HepG2 (cell line): Measurements from ENCODE around the gene IL2RA. TPM values are rescaled to one million over a fixed set of nuclear protein-coding genes. Genes with fewer than 3 reads are reported as not detected.

Experiments used
- ATAC-seq: fragments of 200-7000 bp; cut with Tn5 transposase; 3 replicates; pipeline ENCODE4 v1.9.1; 2020; ENCODE audit warnings: mild to moderate bottlenecking, moderate library complexity
- BruUV-seq: library from RNA; stranded (reverse); fragments of 400-500 nt; replicated peaks from 2 replicates; lab custom pipeline; 2021; lab: Mats Ljungman, UMichigan
- CTCF ChIA-PET: fragments of 300-600 bp; formaldehyde crosslinking; extraction: SDS; loops from one replicate; lab custom pipeline; 2021; ENCODE audit warnings: low total read pairs, inconsistent platforms, low intra/inter-chr PET ratio; lab: Yijun Ruan, JAX
- POLR2A ChIA-PET: fragments of 350-600 bp; sonication (Branson Sonifier 250); formaldehyde crosslinking; loops from one replicate; lab custom pipeline; 2020; ENCODE audit warnings: antibody characterized with exemption, inconsistent platforms; lab: Yijun Ruan, JAX
- DNase-seq: peaks from one replicate; pipeline ENCODE4 v3.0.0-alpha.2; 2015; ENCODE audit warnings: low spot score
- FAIRE-seq: peaks from 3 replicates; lab custom pipeline; 2011; peaks lifted over from hg19 to GRCh38; lab: Jason Lieb, UNC
- H2AFZ ChIP-seq: one replicate; pipeline ENCODE4 v1.6.1; 2011; ENCODE audit warnings: low read length, inconsistent platforms
- H3K27ac ChIP-seq: fragments of 300-600 bp; 3 replicates; pipeline ENCODE4 v1.8.0; 2011; ENCODE audit warnings: mixed run types, mild to moderate bottlenecking, mixed read lengths, low read length, inconsistent platforms; ENCODE audit not compliant: insufficient read depth; ENCODE audit errors: extremely low read length
- H3K27me3 ChIP-seq, 2 experiments: fragments of 200-600 bp in 1 of 2; 2 replicates in 1 of 2; 3 replicates in 1 of 2; pipeline versions ENCODE4 v1.6.0 to v1.8.0; 2011; ENCODE audit warnings: low read length in 2 of 2, mild to moderate bottlenecking in 2 of 2, moderate library complexity in 2 of 2, inconsistent platforms in 1 of 2; ENCODE audit not compliant: insufficient read depth in 2 of 2, control insufficient read depth in 1 of 2
- H3K36me3 ChIP-seq, 2 experiments: fragments of 200-600 bp in 1 of 2; replicated peaks in 1 of 2; 2 replicates in 1 of 2; 3 replicates in 1 of 2; pipeline versions ENCODE4 v1.5.1 to v1.8.0; 2011; ENCODE audit warnings: low read length in 2 of 2, inconsistent platforms in 1 of 2; ENCODE audit not compliant: insufficient read depth in 2 of 2, control insufficient read depth in 1 of 2
- H3K4me1 ChIP-seq: 2 replicates; pipeline ENCODE4 v1.5.1; 2012; ENCODE audit warnings: low read length, inconsistent platforms; ENCODE audit not compliant: insufficient read depth
- H3K4me2 ChIP-seq: 2 replicates; pipeline ENCODE4 v1.6.0; 2011; ENCODE audit warnings: low read depth, low read length, inconsistent platforms
- H3K4me3 ChIP-seq, 3 experiments: fragments of 200-600 bp in 1 of 3; sonication (generic), shearing (Covaris generic) in 1 of 3; replicated peaks in 1 of 3; 2 replicates each; pipeline ENCODE4 v1.5.1; 2011 to 2016; ENCODE audit warnings: low read length in 3 of 3, inconsistent platforms in 2 of 3, low read depth in 2 of 3, mild to moderate bottlenecking in 2 of 3, control low read depth in 1 of 3, mixed read lengths in 1 of 3; ENCODE audit not compliant: insufficient read depth in 1 of 3
- H3K79me2 ChIP-seq: one replicate; pipeline ENCODE4 v1.6.1; 2011; ENCODE audit warnings: low read length, inconsistent platforms; ENCODE audit not compliant: insufficient read depth
- H3K9ac ChIP-seq: 2 replicates; pipeline ENCODE4 v1.6.0; 2011; ENCODE audit warnings: mild to moderate bottlenecking, low read depth, low read length, inconsistent platforms; ENCODE audit not compliant: insufficient read depth
- H3K9me3 ChIP-seq: 2 replicates; pipeline ENCODE4 v1.5.1; 2012; ENCODE audit warnings: mild to moderate bottlenecking, low read length
- H4K20me1 ChIP-seq: 2 replicates; pipeline ENCODE4 v1.6.0; 2011; ENCODE audit warnings: inconsistent platforms, mild to moderate bottlenecking, low read length, moderate library complexity; ENCODE audit not compliant: insufficient read depth
- AGO2 ChIP-seq: fragments of 200-400 bp; formaldehyde crosslinking; optimal IDR thresholded peaks from 2 replicates; pipeline ENCODE3; 2017; ENCODE audit warnings: mild to moderate bottlenecking, low read depth, low read length, moderate library complexity
- ATF4 ChIP-seq, 2 experiments: fragments of 450-650 bp in 1 of 2; sonication (generic) in 1 of 2; formaldehyde crosslinking; IDR thresholded peaks; 2 replicates each; pipeline versions ENCODE4 v1.5.0 to v1.8.0; 2020 to 2022; ENCODE audit warnings: mild to moderate bottlenecking in 1 of 2, missing genetic modification reagents in 1 of 2
- CENPT ChIP-seq: sonication (generic); formaldehyde crosslinking; IDR thresholded peaks from 2 replicates; pipeline ENCODE4 v1.8.0; 2022; ENCODE audit warnings: low read depth, mild to moderate bottlenecking, moderate library complexity, missing genetic modification reagents
- GABPB1 ChIP-seq: IDR thresholded peaks from 2 replicates; pipeline ENCODE4 v1.6.1; 2016; ENCODE audit warnings: mild to moderate bottlenecking, missing genetic modification reagents, moderate library complexity, missing compliant biosample characterization
- HNF1A ChIP-seq, 2 experiments: sonication (generic) in 1 of 2; formaldehyde crosslinking in 1 of 2; IDR thresholded peaks; 2 replicates each; pipeline versions ENCODE4 v1.4.0 to v1.6.1; 2016 to 2020; ENCODE audit warnings: borderline replicate concordance in 1 of 2, low read depth in 1 of 2, mild to moderate bottlenecking in 1 of 2, missing genetic modification reagents in 1 of 2
- KLF13 ChIP-seq: sonication (generic); formaldehyde crosslinking; IDR thresholded peaks from 2 replicates; pipeline ENCODE4 v1.4.0; 2020; ENCODE audit warnings: mild to moderate bottlenecking, missing genetic modification reagents
- MEF2D ChIP-seq: sonication (generic); formaldehyde crosslinking; IDR thresholded peaks from 2 replicates; pipeline ENCODE4 v1.5.1; 2020; ENCODE audit warnings: mild to moderate bottlenecking, missing genetic modification reagents
- NR2C2 ChIP-seq: sonication (generic); formaldehyde crosslinking; IDR thresholded peaks from 2 replicates; pipeline ENCODE4 v1.4.0; 2020; ENCODE audit warnings: missing genetic modification reagents, mild to moderate bottlenecking, moderate library complexity, borderline replicate concordance
- RELA ChIP-seq: sonication (generic); formaldehyde crosslinking; IDR thresholded peaks from 2 replicates; pipeline ENCODE4 v1.4.0; 2020; ENCODE audit warnings: missing genetic modification reagents
- SP140L ChIP-seq: sonication (generic); formaldehyde crosslinking; IDR thresholded peaks from 2 replicates; pipeline ENCODE4 v1.4.0; 2020; ENCODE audit warnings: missing genetic modification reagents, borderline replicate concordance
- TBP ChIP-seq: sonication (generic); formaldehyde crosslinking; IDR thresholded peaks from 2 replicates; pipeline ENCODE4 v1.5.0; 2020; ENCODE audit warnings: missing genetic modification reagents
- ZBTB3 ChIP-seq: sonication (generic); formaldehyde crosslinking; IDR thresholded peaks from 2 replicates; pipeline ENCODE4 v1.4.0; 2020; ENCODE audit warnings: low read depth, mild to moderate bottlenecking, moderate library complexity, missing genetic modification reagents, borderline replicate concordance
- ZFY ChIP-seq: sonication (generic); formaldehyde crosslinking; IDR thresholded peaks from 2 replicates; pipeline ENCODE4 v1.4.0; 2020; ENCODE audit warnings: missing genetic modification reagents
- ZNF510 ChIP-seq: sonication (generic); formaldehyde crosslinking; IDR thresholded peaks from 2 replicates; pipeline ENCODE4 v1.4.0; 2020; ENCODE audit warnings: low read depth, mild to moderate bottlenecking, missing genetic modification reagents
- ZSCAN12 ChIP-seq: sonication (generic); formaldehyde crosslinking; IDR thresholded peaks from 2 replicates; pipeline ENCODE4 v1.9.0; 2021; ENCODE audit warnings: mild to moderate bottlenecking, missing genetic modification reagents
- WGBS: methylation state at CpG from one replicate; pipeline ENCODE4 v1.1.6; 2017; ENCODE audit warnings: low lambda C conversion rate; 5-methylcytosine and 5-hydroxymethylcytosine counted together
- in situ Hi-C: cut with HindIII; loops from 2 replicates; pipeline ENCODE4 v1.10.0; 2017; ENCODE audit warnings: low pct_unique_long_range_greater_than_20kb; ENCODE audit not compliant: extremely low pct_ligation_motif_present
- intact Hi-C: fragments of 100-400 bp; cut with micrococcal nuclease; formaldehyde crosslinking; loops from one replicate; pipeline ENCODE4 v1.10.0; 2022; ENCODE audit not compliant: unreplicated experiment
- polyA plus RNA-seq, 8 experiments: library from polyadenylated mRNA; depleted of rRNA in 3 of 8; stranded (reverse) in 7 of 8; unstranded in 1 of 8; fragments of >200 nt; fragmentation: Illumina TruSeq in 4 of 8; extraction: Trizol in 4 of 8; gene quantifications; 2 replicates each; pipeline versions ENCODE4 v1.2.1 to v1.2.3, GENCODE V29; 2011 to 2016; ENCODE audit warnings: low read depth in 4 of 8, missing spikeins in 1 of 8, mixed read lengths in 1 of 8; ENCODE audit not compliant: insufficient read depth in 1 of 8
- total RNA-seq, 5 experiments: library from RNA; depleted of rRNA; stranded (reverse); fragments of >200 nt; fragmentation: Illumina TruSeq; extraction: Trizol; gene quantifications; 2 replicates each; pipeline ENCODE4 v1.2.3, GENCODE V29; 2016; ENCODE audit warnings: low read depth in 1 of 5
- TF ChIP-seq, protein P1 (sequence below): sonication (generic); formaldehyde crosslinking; IDR thresholded peaks from 2 replicates; pipeline ENCODE4 v1.5.0; 2020; ENCODE audit warnings: mild to moderate bottlenecking, missing genetic modification reagents, borderline replicate concordance

Gene IL2RA
- total and polyA plus RNA-seq, 2 of the 13 experiments (the other 11 are each of a cell fraction or from before 2014, with no cell fraction given) = not detected

- intact Hi-C loops (no loop called here), in situ Hi-C loops (no loop called here)
- no peak overlapping the region for H3K4me2 ChIP-seq
- DNase-seq (no peak), ATAC-seq (no peak), FAIRE-seq (no peak)
- ChIA-PET CTCF (no interaction called here), POLR2A (no interaction called here)
- TF ChIP-seq CENPT (CRISPR knock-in tag) = no peak
- no peak for TF ChIP-seq ZBTB3 (CRISPR knock-in tag)
- TF ChIP-seq ZFY (CRISPR knock-in tag) = no peak
- TF ChIP-seq HNF1A (IDR thresholded peaks at IDR 0.05; ENCODE audit: low read depth) = no peak
- TF ChIP-seq HNF1A (CRISPR knock-in tag; IDR thresholded peaks at IDR 0.05; ENCODE audit: borderline replicate concordance) = no peak
- TF ChIP-seq AGO2 = no peak
- no peak for TF ChIP-seq MEF2D (CRISPR knock-in tag)
- no peak for TF ChIP-seq SP140L (CRISPR knock-in tag)
- TF ChIP-seq GABPB1 (CRISPR knock-in tag) = no peak
- no peak for TF ChIP-seq TBP (CRISPR knock-in tag)
- TF ChIP-seq ATF4 (CRISPR knock-in tag; IDR thresholded peaks at IDR 0.05) = no peak
- TF ChIP-seq ZSCAN12 (CRISPR knock-in tag) = no peak
- TF ChIP-seq ZNF510 (CRISPR knock-in tag) = no peak
- TF ChIP-seq NR2C2 (CRISPR knock-in tag) = no peak
- TF ChIP-seq KLF13 (CRISPR knock-in tag) = no peak
- TF ChIP-seq, protein P1, sequence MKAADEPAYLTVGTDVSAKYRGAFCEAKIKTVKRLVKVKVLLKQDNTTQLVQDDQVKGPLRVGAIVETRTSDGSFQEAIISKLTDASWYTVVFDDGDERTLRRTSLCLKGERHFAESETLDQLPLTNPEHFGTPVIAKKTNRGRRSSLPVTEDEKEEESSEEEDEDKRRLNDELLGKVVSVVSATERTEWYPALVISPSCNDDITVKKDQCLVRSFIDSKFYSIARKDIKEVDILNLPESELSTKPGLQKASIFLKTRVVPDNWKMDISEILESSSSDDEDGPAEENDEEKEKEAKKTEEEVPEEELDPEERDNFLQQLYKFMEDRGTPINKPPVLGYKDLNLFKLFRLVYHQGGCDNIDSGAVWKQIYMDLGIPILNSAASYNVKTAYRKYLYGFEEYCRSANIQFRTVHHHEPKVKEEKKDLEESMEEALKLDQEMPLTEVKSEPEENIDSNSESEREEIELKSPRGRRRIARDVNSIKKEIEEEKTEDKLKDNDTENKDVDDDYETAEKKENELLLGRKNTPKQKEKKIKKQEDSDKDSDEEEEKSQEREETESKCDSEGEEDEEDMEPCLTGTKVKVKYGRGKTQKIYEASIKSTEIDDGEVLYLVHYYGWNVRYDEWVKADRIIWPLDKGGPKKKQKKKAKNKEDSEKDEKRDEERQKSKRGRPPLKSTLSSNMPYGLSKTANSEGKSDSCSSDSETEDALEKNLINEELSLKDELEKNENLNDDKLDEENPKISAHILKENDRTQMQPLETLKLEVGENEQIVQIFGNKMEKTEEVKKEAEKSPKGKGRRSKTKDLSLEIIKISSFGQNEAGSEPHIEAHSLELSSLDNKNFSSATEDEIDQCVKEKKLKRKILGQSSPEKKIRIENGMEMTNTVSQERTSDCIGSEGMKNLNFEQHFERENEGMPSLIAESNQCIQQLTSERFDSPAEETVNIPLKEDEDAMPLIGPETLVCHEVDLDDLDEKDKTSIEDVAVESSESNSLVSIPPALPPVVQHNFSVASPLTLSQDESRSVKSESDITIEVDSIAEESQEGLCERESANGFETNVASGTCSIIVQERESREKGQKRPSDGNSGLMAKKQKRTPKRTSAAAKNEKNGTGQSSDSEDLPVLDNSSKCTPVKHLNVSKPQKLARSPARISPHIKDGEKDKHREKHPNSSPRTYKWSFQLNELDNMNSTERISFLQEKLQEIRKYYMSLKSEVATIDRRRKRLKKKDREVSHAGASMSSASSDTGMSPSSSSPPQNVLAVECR (CRISPR knock-in tag) = no peak
- no peak for TF ChIP-seq RELA (CRISPR knock-in tag)
- no peaks in the 10 kb centered on the region for H3K4me1 ChIP-seq
- H3K27ac ChIP-seq = no peak overlapping the region
- H3K9ac ChIP-seq = no peak overlapping the region
- H3K27me3 ChIP-seq = peaks cover 8 to 34% of the 10 kb centered on the region in 2 experiments; a peak in 4 of 5 replicates
- no peak overlapping the region for H3K4me3 ChIP-seq
- H2AFZ ChIP-seq = no peak overlapping the region
- no peaks in the 10 kb centered on the region for H4K20me1 ChIP-seq
- 41% methylated on average over 3 of the region's 3 CpGs for WGBS
- H3K36me3 ChIP-seq = no peaks in the 10 kb centered on the region
- H3K9me3 ChIP-seq = no peaks in the 10 kb centered on the region
- BruUV-seq = no TSS peak
- no peaks in the 10 kb centered on the region for H3K79me2 ChIP-seq
Observed at GRCh38 chr10:6065406-6065805, 3.2 kb upstream of the IL2RA start.
